Measurements from ENCODE around the gene RPS3A. TPM values are rescaled to one million over a fixed set of nuclear protein-coding genes. Genes with fewer than 3 reads are reported as not detected.

RPS3A gene
- polyA plus RNA-seq, 3 donors, result 1,088 to 1,816 (median 1,582) TPM

- Histone ChIP-seq H3K4me3 (replicated peaks in 1 of 3; ENCODE audit: low read depth in 2 of 3, low read length in 3 of 3) (no peak overlapping the region), H3K4me2 (replicated peaks; ENCODE audit: extremely low read depth, low read length, poor library complexity, severe bottlenecking) (no peak overlapping the region), H3K4me1 (ENCODE audit: control insufficient read depth in 1 of 2, insufficient read depth in 2 of 2, low read length in 2 of 2) (no peaks in the 10 kb centered on the region), H3K9ac (ENCODE audit: insufficient read depth, low read length, poor library complexity, severe bottlenecking) (no peak overlapping the region), H3K79me2 (ENCODE audit: insufficient read depth, low read length) (no peaks in the 10 kb centered on the region), H4K20me1 (ENCODE audit: insufficient read depth, low read length) (no peaks in the 10 kb centered on the region), H3K9me3 (replicated peaks in 1 of 2; ENCODE audit: control insufficient read depth in 1 of 2, insufficient read depth in 1 of 2, low read length in 2 of 2) (no peaks in the 10 kb centered on the region), H3K27me3 (ENCODE audit: control insufficient read depth in 2 of 2, insufficient read depth in 2 of 2, low read length in 2 of 2) (no peaks in the 10 kb centered on the region), H3K27ac (ENCODE audit: low read depth in 1 of 2, low read length in 2 of 2) (no peak overlapping the region), H2AFZ (ENCODE audit: insufficient read depth, low read depth, low read length, poor library complexity, severe bottlenecking) (no peak overlapping the region), H3K36me3 (replicated peaks in 1 of 2; ENCODE audit: control insufficient read depth in 1 of 2, insufficient read depth in 2 of 2, low read length in 2 of 2) (no peaks in the 10 kb centered on the region)
- Mint-ChIP-seq H3K9me3 (no peaks in the 10 kb centered on the region), H3K4me3 (no peak overlapping the region), H3K36me3 (no peaks in the 10 kb centered on the region), H3K4me1 (no peaks in the 10 kb centered on the region), H3K27me3 (ENCODE audit: low read depth in 3 of 3) (peaks cover 0 to 5% (median 2%) of the 10 kb centered on the region in 3 donors), H3K27ac (no peak overlapping the region)
- WGBS (ENCODE audit: insufficient coverage), result 92% methylated on average over 5 of the region's 8 CpGs
- TF ChIP-seq, protein P1, sequence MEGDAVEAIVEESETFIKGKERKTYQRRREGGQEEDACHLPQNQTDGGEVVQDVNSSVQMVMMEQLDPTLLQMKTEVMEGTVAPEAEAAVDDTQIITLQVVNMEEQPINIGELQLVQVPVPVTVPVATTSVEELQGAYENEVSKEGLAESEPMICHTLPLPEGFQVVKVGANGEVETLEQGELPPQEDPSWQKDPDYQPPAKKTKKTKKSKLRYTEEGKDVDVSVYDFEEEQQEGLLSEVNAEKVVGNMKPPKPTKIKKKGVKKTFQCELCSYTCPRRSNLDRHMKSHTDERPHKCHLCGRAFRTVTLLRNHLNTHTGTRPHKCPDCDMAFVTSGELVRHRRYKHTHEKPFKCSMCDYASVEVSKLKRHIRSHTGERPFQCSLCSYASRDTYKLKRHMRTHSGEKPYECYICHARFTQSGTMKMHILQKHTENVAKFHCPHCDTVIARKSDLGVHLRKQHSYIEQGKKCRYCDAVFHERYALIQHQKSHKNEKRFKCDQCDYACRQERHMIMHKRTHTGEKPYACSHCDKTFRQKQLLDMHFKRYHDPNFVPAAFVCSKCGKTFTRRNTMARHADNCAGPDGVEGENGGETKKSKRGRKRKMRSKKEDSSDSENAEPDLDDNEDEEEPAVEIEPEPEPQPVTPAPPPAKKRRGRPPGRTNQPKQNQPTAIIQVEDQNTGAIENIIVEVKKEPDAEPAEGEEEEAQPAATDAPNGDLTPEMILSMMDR (IDR thresholded peaks at IDR 0.05), result no peak
- no peak for DNase-seq
- intact Hi-C loops (cut with micrococcal nuclease), result no loop called here
These were observed 12.0 kb upstream of the RPS3A start for GRCh38 chr4:151087467-151087866.

DNA sequence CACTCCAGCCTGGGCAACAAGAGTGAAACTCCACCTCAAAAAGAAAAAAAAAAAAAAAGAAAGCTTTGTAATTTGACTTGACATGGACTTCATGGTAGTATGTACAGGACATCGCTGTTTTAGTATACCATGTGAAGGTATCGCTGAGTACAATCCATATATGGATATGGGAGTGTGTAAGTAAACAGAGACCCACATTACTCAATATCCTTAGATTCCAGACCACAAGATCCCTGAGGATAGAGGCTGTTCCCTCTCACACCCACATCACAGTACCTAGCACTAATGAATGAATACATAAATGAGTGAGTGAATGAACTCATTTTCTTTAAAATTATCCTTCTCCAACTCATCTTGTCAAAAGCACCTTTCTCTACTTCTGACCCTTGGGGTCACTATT lies 8.4 kb upstream of the RPS3A start:
- peaks cover 2 to 5% (median 2%) of the 10 kb centered on the region in 3 donors for H3K27me3 Mint-ChIP-seq (ENCODE audit: low read depth in 3 of 3)
- Histone ChIP-seq H3K27ac (ENCODE audit: low read depth in 1 of 2, low read length in 2 of 2) (no peak overlapping the region), H3K27me3 (ENCODE audit: control insufficient read depth in 2 of 2, insufficient read depth in 2 of 2, low read length in 2 of 2) (no peaks in the 10 kb centered on the region), H3K4me2 (replicated peaks; ENCODE audit: extremely low read depth, low read length, poor library complexity, severe bottlenecking) (no peak overlapping the region), H3K79me2 (ENCODE audit: insufficient read depth, low read length) (no peaks in the 10 kb centered on the region), H3K36me3 (replicated peaks in 1 of 2; ENCODE audit: control insufficient read depth in 1 of 2, insufficient read depth in 2 of 2, low read length in 2 of 2) (no peaks in the 10 kb centered on the region), H3K9me3 (replicated peaks in 1 of 2; ENCODE audit: control insufficient read depth in 1 of 2, insufficient read depth in 1 of 2, low read length in 2 of 2) (no peaks in the 10 kb centered on the region), H3K4me3 (replicated peaks in 1 of 3; ENCODE audit: low read depth in 2 of 3, low read length in 3 of 3) (no peak overlapping the region), H3K4me1 (ENCODE audit: control insufficient read depth in 1 of 2, insufficient read depth in 2 of 2, low read length in 2 of 2) (no peaks in the 10 kb centered on the region), H2AFZ (ENCODE audit: insufficient read depth, low read depth, low read length, poor library complexity, severe bottlenecking) (no peak overlapping the region), H4K20me1 (ENCODE audit: insufficient read depth, low read length) (no peaks in the 10 kb centered on the region), H3K9ac (ENCODE audit: insufficient read depth, low read length, poor library complexity, severe bottlenecking) (no peak overlapping the region)
- H3K36me3 Mint-ChIP-seq, result no peaks in the 10 kb centered on the region
- no peak for DNase-seq
- TF ChIP-seq, protein P1 (IDR thresholded peaks at IDR 0.05), result no peak
- H3K4me1 Mint-ChIP-seq, result no peaks in the 10 kb centered on the region
- peaks cover 0 to 4% (median 0%) of the 10 kb centered on the region in 7 donors for H3K9me3 Mint-ChIP-seq
- H3K27ac Mint-ChIP-seq, result no peak overlapping the region
- no peak overlapping the region for H3K4me3 Mint-ChIP-seq
- WGBS (ENCODE audit: insufficient coverage), result no CpG with 5 or more reads among the region's 2 CpGs
- intact Hi-C loops (cut with micrococcal nuclease), result loop anchor here (10.0 kb wide), 2 partner anchors 674 to 1694 kb away; partner anchors contain the start of gene GATB (in 1 of the 2)
